HCT116 (cell line): ENCODE data around the gene WDR82. TPM values are rescaled to one million over a fixed set of nuclear protein-coding genes. Genes with fewer than 3 reads are reported as not detected.

ENCODE experiments used
- ATAC-seq: fragments of 200-7000 bp; cut with Tn5 transposase; 2 replicates; pipeline ENCODE4 v1.9.1; 2020; ENCODE audit warnings: mild to moderate bottlenecking, moderate library complexity
- BruUV-seq: library from RNA; stranded (reverse); fragments of 400-500 nt; replicated peaks from 2 replicates; lab custom pipeline; 2021; lab: Mats Ljungman, UMichigan
- CTCF ChIA-PET: fragments of 300-600 bp; sonication (Branson Sonifier 250); formaldehyde crosslinking; loops from one replicate; lab custom pipeline; 2021; ENCODE audit warnings: antibody characterized with exemption; lab: Charles Lee
- POLR2A ChIA-PET: fragments of 300-600, 350-600 bp; sonication (Branson Sonifier 250); formaldehyde crosslinking; loops from one replicate; lab custom pipeline; 2021; ENCODE audit warnings: antibody characterized with exemption; lab: Charles Lee
- RAD21 ChIA-PET, 2 experiments: fragments of 300-600 bp; sonication (Branson Sonifier 250); formaldehyde crosslinking; loops; one replicate each; lab custom pipeline; 2023; ENCODE audit warnings: low total read pairs in 2 of 2; ENCODE audit not compliant: uncharacterized antibody in 2 of 2, unreplicated experiment in 2 of 2, low non-redundant PET in 1 of 2; lab: Charles Lee
- DNase-seq: peaks from one replicate; pipeline ENCODE4 v3.0.0-alpha.2; 2010; ENCODE audit warnings: low read depth, low spot score
- H2AFZ ChIP-seq: fragments of 200-600 bp; shearing (Covaris generic), sonication (generic); 2 replicates; pipeline ENCODE4 v1.6.1; 2017; ENCODE audit warnings: low read depth, mixed run types, mixed read lengths, antibody characterized with exemption, low read length; ENCODE audit not compliant: poor library complexity, severe bottlenecking
- H3K27ac ChIP-seq: 2 replicates; pipeline ENCODE4 v1.5.1; 2012; ENCODE audit warnings: low read depth, low read length
- H3K27me3 ChIP-seq: fragments of 200-600 bp; sonication (generic); 2 replicates; pipeline ENCODE4 v1.6.1; 2016; ENCODE audit warnings: mixed run types, low read length, mixed read lengths; ENCODE audit not compliant: insufficient read depth
- H3K36me3 ChIP-seq, 2 experiments: fragments of 200-500 bp in 1 of 2; fragments of 200-600 bp in 1 of 2; sonication (Bioruptor generic) in 1 of 2; sonication (generic) in 1 of 2; 2 replicates each; pipeline versions ENCODE4 v1.5.1 to v1.6.1; 2014 to 2016; ENCODE audit warnings: low read length in 2 of 2, inconsistent platforms in 1 of 2, mixed read lengths in 1 of 2, mixed run types in 1 of 2; ENCODE audit not compliant: insufficient read depth in 2 of 2, control insufficient read depth in 1 of 2
- H3K4me1 ChIP-seq, 2 experiments: fragments of 200-600 bp in 1 of 2; sonication (generic) in 1 of 2; 2 replicates each; pipeline versions ENCODE4 v1.5.1 to v1.6.1; 2012 to 2017; ENCODE audit warnings: low read length in 2 of 2, inconsistent platforms in 1 of 2, mild to moderate bottlenecking in 1 of 2, mixed read lengths in 1 of 2, mixed run types in 1 of 2, moderate library complexity in 1 of 2; ENCODE audit not compliant: insufficient read depth in 2 of 2, control insufficient read depth in 1 of 2
- H3K4me2 ChIP-seq: fragments of 200-600 bp; sonication (generic); 2 replicates; pipeline ENCODE4 v1.6.1; 2017; ENCODE audit warnings: mixed run types, low read length, mixed read lengths
- H3K4me3 ChIP-seq, 2 experiments: fragments of 200-600 bp in 1 of 2; sonication (generic) in 1 of 2; replicated peaks in 1 of 2; 2 replicates each; pipeline ENCODE4 v1.5.1; 2011 to 2016; ENCODE audit warnings: low read length in 2 of 2, control low read depth in 1 of 2, low read depth in 1 of 2, mild to moderate bottlenecking in 1 of 2, mixed read lengths in 1 of 2, mixed run types in 1 of 2
- H3K79me2 ChIP-seq: fragments of 200-600 bp; sonication (generic); 2 replicates; pipeline ENCODE4 v1.6.1; 2017; ENCODE audit warnings: mild to moderate bottlenecking, mixed run types, low read length, moderate library complexity, mixed read lengths; ENCODE audit not compliant: insufficient read depth
- H3K9ac ChIP-seq: fragments of 200-600 bp; sonication (generic); 2 replicates; pipeline ENCODE4 v1.6.1; 2016; ENCODE audit warnings: low read length, mixed read lengths
- H3K9me2 ChIP-seq: fragments of 200-600 bp; sonication (generic), shearing (Covaris generic); 2 replicates; pipeline ENCODE4 v1.6.1; 2017; ENCODE audit warnings: mixed run types, mild to moderate bottlenecking, moderate library complexity; ENCODE audit not compliant: insufficient read depth
- H3K9me3 ChIP-seq, 2 experiments: fragments of 200-500 bp in 1 of 2; fragments of 200-600 bp in 1 of 2; sonication (Bioruptor generic) in 1 of 2; sonication (generic) in 1 of 2; 2 replicates each; pipeline ENCODE4 v1.6.1; 2014 to 2017; ENCODE audit warnings: low read length in 2 of 2, mixed read lengths in 2 of 2, inconsistent platforms in 1 of 2, low read depth in 1 of 2, mild to moderate bottlenecking in 1 of 2, mixed run types in 1 of 2, moderate library complexity in 1 of 2; ENCODE audit not compliant: control insufficient read depth in 1 of 2, insufficient read depth in 1 of 2
- H4K20me1 ChIP-seq: fragments of 200-600 bp; sonication (generic), shearing (Covaris generic); 2 replicates; pipeline ENCODE4 v1.6.1; 2017; ENCODE audit warnings: mixed run types, mild to moderate bottlenecking, moderate library complexity; ENCODE audit not compliant: insufficient read depth
- EGR1 ChIP-seq: IDR thresholded peaks from 2 replicates; pipeline ENCODE4 v1.6.1; 2012; ENCODE audit warnings: low read depth
- ELF1 ChIP-seq: IDR thresholded peaks from 2 replicates; pipeline ENCODE4 v1.6.1; 2012; ENCODE audit warnings: low read depth, borderline replicate concordance
- EZH2 ChIP-seq: fragments of 200-600 bp; sonication (generic); IDR thresholded peaks from 2 replicates; pipeline ENCODE4 v1.6.1; 2017; ENCODE audit warnings: antibody characterized with exemption, mixed run types
- EZH2phosphoT487 ChIP-seq: fragments of 200-600 bp; IDR thresholded peaks from 2 replicates; pipeline ENCODE4 v1.6.1; 2018; ENCODE audit warnings: antibody characterized with exemption, borderline replicate concordance
- FOSL1 ChIP-seq: IDR thresholded peaks from 2 replicates; pipeline ENCODE4 v1.6.1; 2012; ENCODE audit warnings: low read depth
- JUND ChIP-seq: IDR thresholded peaks from 2 replicates; pipeline ENCODE4 v1.6.1; 2012
- SIN3A ChIP-seq: IDR thresholded peaks from 2 replicates; pipeline ENCODE4 v1.6.1; 2012; ENCODE audit warnings: low read depth
- SP1 ChIP-seq: IDR thresholded peaks from 2 replicates; pipeline ENCODE4 v1.6.1; 2012; ENCODE audit warnings: low read depth
- SRF ChIP-seq: IDR thresholded peaks from 2 replicates; pipeline ENCODE4 v1.6.1; 2012; ENCODE audit warnings: low read depth
- intact Hi-C: fragments of 100-400 bp; cut with micrococcal nuclease; formaldehyde crosslinking; loops from 2 replicates; pipeline ENCODE4 v1.10.0; 2022
- total RNA-seq: library from RNA; stranded (reverse); gene quantifications from one replicate; pipeline ENCODE4 v1.2.1, GENCODE V29; 2021; ENCODE audit not compliant: unreplicated experiment
- TF ChIP-seq, protein P1 (sequence below), 3 experiments: fragments of 200-600 bp in 1 of 3; sonication (generic) in 1 of 3; IDR thresholded peaks in 2 of 3; conservative IDR thresholded peaks in 1 of 3; 2 replicates each; pipeline ENCODE4 v1.5.1; 2012 to 2017; ENCODE audit warnings: low read depth in 2 of 3, low read length in 2 of 3, antibody characterized with exemption in 1 of 3, borderline replicate concordance in 1 of 3, control low read depth in 1 of 3, mild to moderate bottlenecking in 1 of 3, mixed read lengths in 1 of 3, mixed run types in 1 of 3, moderate library complexity in 1 of 3; ENCODE audit not compliant: insufficient read depth in 1 of 3
- TF ChIP-seq, protein P2 (sequence below): IDR thresholded peaks from 2 replicates; pipeline ENCODE4 v1.6.1; 2012

WDR82 gene
- total RNA-seq, 1 experiment from 2014 or later, result 89.7 TPM

DNA sequence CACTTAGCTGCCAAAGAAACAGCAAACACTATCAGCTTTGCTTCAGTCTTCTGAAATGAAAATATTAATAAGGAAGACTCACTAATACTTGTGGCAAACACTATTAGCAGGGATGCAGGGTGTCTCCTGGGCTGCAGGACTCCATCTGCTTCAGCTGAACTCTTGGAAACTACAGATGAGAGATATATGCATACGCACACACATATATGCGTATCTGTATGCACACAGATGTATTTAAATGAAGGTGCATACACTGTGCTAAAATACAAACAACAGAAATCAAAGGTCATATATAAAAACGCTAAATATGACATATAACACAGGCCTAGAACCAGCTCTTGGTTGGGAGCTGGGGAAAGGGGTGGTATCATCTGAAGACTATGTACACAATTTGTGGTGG lies 22.3 kb downstream of the WDR82 start:
- ATAC-seq, result no peak
- CTCF ChIA-PET, result no interaction called here
- POLR2A ChIA-PET, result interaction anchor here (1.3 kb wide), 1 partner anchor 16 kb away, joined by 4 read pairs; no protein-coding TSS in a partner anchor

DNA sequence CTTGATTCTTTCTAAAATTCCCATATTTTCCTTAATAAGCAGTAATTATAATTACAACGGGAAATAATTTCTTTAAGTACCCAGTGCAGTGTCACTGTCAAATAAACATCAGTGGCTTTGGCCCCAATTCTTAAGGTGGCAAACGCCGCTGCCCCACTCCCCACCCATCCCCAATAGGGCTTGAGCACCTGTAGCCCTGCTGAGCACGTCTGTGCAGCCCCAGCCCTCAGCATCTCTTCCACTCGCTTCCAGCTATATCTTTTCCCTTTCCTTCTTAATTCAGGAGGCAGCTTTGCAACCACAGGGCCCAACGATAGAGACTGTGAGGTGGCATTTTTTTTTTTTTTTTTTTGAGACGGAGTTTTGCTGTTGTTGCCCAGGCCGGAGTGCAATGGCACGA lies 23.8 kb downstream of the WDR82 start:
- H3K9ac ChIP-seq, result no peak overlapping the region
- POLR2A ChIA-PET, result no interaction called here
- intact Hi-C loops, result no loop called here

More for the DNA sequence above, 22.3 kb downstream of the WDR82 start:
- intact Hi-C loops, result no loop called here
- no peak overlapping the region for H3K4me2 ChIP-seq
- BruUV-seq, result no TSS peak
- peaks cover 67 to 76% of the 10 kb centered on the region in 2 experiments for H3K36me3 ChIP-seq
- TF ChIP-seq SP1, result no peak
- DNase-seq, result no peak
- no peaks in the 10 kb centered on the region for H3K9me2 ChIP-seq
- no peak overlapping the region for H2AFZ ChIP-seq
- H3K79me2 ChIP-seq, result peaks cover 43% of the 10 kb centered on the region
- H4K20me1 ChIP-seq, result no peaks in the 10 kb centered on the region
- H3K4me3 ChIP-seq, result no peak overlapping the region
- H3K27ac ChIP-seq, result no peak overlapping the region
- H3K4me1 ChIP-seq, result no peaks in the 10 kb centered on the region
- RAD21 ChIA-PET, result no interaction called here
- no peak overlapping the region for H3K9ac ChIP-seq
- no peaks in the 10 kb centered on the region for H3K9me3 ChIP-seq
- H3K27me3 ChIP-seq, result no peaks in the 10 kb centered on the region

More for the DNA sequence above, 23.8 kb downstream of the WDR82 start:
- H3K4me1 ChIP-seq, result no peaks in the 10 kb centered on the region
- RAD21 ChIA-PET, result no interaction called here
- CTCF ChIA-PET, result no interaction called here
- peaks cover 56 to 70% of the 10 kb centered on the region in 2 experiments for H3K36me3 ChIP-seq
- no peak overlapping the region for H3K4me2 ChIP-seq
- DNase-seq, result no peak
- H3K9me2 ChIP-seq, result no peaks in the 10 kb centered on the region
- H3K27me3 ChIP-seq, result no peaks in the 10 kb centered on the region
- no peak overlapping the region for H3K27ac ChIP-seq
- H3K4me3 ChIP-seq, result no peak overlapping the region
- H3K79me2 ChIP-seq, result peaks cover 29% of the 10 kb centered on the region
- TF ChIP-seq SP1 (no peak), EZH2 (no peak), EGR1 (no peak), EZH2phosphoT487 (no peak), ELF1 (no peak), JUND (no peak), SIN3A (no peak), SRF (no peak), FOSL1 (no peak)
- TF ChIP-seq, protein P1, sequence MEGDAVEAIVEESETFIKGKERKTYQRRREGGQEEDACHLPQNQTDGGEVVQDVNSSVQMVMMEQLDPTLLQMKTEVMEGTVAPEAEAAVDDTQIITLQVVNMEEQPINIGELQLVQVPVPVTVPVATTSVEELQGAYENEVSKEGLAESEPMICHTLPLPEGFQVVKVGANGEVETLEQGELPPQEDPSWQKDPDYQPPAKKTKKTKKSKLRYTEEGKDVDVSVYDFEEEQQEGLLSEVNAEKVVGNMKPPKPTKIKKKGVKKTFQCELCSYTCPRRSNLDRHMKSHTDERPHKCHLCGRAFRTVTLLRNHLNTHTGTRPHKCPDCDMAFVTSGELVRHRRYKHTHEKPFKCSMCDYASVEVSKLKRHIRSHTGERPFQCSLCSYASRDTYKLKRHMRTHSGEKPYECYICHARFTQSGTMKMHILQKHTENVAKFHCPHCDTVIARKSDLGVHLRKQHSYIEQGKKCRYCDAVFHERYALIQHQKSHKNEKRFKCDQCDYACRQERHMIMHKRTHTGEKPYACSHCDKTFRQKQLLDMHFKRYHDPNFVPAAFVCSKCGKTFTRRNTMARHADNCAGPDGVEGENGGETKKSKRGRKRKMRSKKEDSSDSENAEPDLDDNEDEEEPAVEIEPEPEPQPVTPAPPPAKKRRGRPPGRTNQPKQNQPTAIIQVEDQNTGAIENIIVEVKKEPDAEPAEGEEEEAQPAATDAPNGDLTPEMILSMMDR (IDR thresholded peaks at IDR 0.05 in 2 of 3, conservative IDR thresholded peaks at IDR 0.05 in 1 of 3; ENCODE audit: borderline replicate concordance in 1 of 3, insufficient read depth in 1 of 3, low read depth in 2 of 3, low read length in 2 of 3), result no peak
- TF ChIP-seq, protein P2, sequence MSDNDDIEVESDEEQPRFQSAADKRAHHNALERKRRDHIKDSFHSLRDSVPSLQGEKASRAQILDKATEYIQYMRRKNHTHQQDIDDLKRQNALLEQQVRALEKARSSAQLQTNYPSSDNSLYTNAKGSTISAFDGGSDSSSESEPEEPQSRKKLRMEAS, result no peak
- TF ChIP-seq, all 23 proteins: peak for 0
- no peak overlapping the region for H2AFZ ChIP-seq
- H3K9me3 ChIP-seq, result no peaks in the 10 kb centered on the region
- no peak for ATAC-seq
- no peaks in the 10 kb centered on the region for H4K20me1 ChIP-seq
- BruUV-seq, result no TSS peak
